Glomerular endothelial cell (primary cell): ENCODE data around the gene EVI5L. TPM values are rescaled to one million over a fixed set of nuclear protein-coding genes. Genes with fewer than 3 reads are reported as not detected.
"Not testable (repeated sequence)": the region's sequence is repeated elsewhere in the genome, so short reads cannot be mapped to it uniquely, and the experiment has no call there.

ENCODE experiments used
- DNase-seq: peaks from one replicate; pipeline ENCODE4 v3.0.0-alpha.2; 2011; ENCODE audit warnings: low read depth, low spot score; ENCODE audit errors: extremely low read depth
- total RNA-seq: library from RNA; depleted of rRNA; stranded (reverse); fragments of >200 nt; gene quantifications from 2 replicates; pipeline ENCODE4 v1.2.3, GENCODE V29; 2015

Gene EVI5L
- total RNA-seq, 1 donor from 2014 or later: 32.1 TPM

DNA sequence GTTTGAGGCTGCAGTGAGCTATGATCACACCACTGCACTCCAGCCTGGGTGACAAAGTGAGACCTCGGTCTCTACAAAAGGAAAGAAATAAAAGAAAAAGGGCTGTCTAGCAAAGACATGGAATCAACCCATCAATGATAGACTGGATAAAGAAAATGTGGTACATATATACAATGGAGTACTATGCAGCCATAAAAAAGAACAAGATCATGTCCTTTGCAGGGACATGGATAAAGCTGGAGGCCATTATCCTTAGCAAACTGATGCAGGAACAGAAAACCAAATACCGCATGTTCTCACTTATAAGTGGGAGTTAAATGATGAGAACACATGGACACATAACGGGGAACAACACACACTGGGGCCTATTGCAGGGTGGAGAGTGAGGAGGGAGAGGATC, 14.0 kb upstream of the EVI5L start:
- DNase-seq: not testable (repeated sequence)

DNA sequence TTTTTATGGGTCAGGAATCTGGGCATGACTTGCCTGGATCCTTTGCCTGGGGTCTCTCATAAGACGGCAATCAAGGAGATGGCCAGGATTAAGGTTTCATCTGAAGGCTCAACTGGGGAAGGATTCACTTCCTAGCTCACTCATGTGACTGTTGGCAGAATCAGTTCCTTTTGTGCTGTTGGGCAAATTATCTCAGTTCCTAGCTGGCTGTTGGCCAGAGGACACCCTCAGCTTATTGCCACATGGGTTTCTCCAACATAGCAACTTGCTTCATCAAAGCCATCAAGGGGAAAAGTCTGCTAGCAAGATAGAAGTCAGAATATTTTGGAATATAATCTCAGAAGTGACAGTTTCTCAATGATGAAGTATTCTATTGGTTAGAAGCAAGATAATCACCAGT, 12.2 kb upstream of the EVI5L start:
- DNase-seq: no peak

DNA sequence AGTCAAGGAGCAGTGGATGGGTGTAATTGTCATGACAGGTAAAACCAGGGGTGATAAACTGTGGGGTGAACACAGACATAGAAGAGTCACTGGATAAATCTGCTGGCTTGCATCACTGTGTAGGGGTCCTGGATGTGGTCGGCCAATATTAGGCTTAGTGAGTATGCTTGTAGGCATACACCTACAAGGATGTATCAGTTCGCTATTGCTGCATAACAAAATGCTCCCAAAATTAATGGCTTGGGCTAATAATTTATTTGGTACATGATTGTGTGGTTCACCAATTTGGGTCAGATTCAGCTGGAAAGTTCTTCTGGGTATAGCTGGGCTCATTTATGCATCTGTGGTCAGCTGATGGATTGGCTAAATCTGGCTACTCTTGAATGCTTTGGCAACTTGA, 11.2 kb upstream of the EVI5L start:
- no peak for DNase-seq

DNA sequence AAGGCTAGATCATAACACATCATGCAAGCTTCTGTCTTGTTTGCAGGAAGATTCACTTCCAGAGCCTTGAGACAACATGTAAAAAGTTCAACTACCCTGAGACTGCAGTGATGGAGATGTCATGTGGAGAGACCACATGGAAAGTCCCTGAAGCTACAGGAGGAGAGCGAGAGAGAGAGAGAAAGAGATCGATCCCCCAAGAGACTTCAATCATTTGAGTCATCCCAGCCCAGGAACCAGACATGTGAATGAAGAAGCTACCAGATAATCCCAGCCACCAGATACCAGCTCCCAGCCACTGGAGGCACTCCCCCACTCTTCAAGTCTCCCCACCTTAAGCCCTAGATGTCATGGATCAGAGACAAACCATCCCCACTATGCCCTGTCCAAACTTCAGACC, 10.7 kb upstream of the EVI5L start:
- DNase-seq: no peak

DNA sequence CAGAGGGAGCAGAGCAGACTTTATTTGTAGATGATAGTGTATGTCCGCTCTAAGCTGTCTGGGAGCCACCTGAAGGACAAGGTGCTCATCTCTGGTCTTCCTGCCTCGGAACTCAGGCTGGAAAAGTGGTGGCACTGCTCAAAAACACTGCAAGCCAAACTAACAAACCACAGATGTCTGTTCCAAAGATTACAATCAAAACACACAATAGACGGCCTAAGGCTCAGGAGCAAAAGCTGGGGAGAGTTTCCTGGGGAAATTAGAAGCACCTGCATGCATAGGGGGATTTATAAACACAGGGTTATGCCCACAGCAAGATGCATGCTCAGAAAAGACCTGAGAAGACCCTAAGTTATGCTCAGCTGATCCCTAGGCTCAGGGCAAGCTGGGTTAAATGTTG, 9.4 kb upstream of the EVI5L start:
- DNase-seq: no peak

DNA sequence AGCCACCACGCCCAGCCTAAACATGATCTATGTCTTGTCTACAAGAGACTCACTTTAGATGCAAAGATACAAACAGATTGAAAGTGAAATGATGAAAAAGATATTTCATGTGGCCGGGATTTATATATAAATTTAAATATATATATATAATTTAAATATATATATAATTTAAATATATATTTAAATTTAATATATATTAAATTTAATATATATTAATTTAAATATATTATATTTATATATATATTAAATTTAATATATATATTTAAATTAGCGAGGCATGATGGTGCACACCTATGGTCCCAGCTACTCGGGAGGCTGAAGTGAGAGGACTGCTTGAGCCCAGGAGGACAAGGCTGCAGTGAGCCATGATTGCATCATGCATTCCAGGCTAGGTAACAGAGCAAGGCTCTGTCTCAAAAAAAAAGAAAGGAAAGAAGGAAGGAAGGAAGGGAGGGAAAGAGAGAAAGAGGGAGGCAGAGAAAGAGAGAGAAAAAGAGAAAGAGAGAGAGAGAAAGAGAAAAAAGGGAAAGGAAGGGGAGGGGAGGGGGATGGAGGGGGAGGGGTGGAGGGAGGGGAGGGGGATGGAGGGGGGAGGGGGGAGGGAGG, 7.0 kb upstream of the EVI5L start:
- no peak for DNase-seq

DNA sequence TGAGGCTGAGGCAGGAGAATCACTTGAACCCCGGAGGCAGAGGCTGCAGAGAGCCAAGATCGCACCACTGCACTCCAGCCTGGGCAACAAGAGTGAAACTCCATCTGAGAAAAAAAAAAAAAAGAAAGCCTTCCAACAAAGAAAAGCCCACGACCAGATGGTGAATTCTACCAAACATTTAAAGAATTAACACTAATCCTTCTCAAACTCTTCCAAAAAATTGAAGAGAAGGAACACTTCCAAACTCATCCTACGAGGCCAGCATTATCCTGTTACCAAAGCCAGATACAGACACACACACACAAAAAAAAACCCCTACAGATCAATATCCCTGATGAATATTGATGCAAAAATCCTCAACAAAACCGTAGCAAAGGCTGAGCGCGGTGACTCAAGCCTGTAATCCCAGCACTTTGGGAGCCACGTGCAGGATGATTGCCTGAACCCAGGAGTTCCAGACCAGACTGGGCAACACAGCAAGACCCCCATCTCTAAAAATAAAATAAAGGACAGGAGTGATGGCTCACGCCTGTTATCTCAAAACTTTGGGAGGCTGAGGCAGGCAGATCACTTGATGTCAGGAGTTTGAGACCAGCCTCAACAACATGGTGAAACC, 6.2 kb upstream of the EVI5L start:
- no peak for DNase-seq

DNA sequence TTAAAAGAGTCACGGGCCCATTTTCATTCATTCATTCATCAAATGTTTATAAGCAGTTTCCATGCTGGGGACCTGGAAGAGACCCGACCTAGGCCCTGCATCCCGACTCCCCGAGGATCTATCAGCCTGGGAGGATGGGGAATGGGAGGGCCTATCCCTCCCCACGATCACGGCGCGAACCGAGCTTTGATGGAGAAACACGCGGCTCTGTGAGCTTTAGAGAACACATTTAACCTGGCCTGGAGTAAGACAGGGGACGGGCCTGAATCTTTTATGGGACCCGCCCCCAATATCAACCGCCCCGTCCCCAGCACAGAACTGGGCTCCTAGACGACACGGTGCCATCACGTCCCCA, 875 bp upstream of the EVI5L start:
- no peak for DNase-seq

DNA sequence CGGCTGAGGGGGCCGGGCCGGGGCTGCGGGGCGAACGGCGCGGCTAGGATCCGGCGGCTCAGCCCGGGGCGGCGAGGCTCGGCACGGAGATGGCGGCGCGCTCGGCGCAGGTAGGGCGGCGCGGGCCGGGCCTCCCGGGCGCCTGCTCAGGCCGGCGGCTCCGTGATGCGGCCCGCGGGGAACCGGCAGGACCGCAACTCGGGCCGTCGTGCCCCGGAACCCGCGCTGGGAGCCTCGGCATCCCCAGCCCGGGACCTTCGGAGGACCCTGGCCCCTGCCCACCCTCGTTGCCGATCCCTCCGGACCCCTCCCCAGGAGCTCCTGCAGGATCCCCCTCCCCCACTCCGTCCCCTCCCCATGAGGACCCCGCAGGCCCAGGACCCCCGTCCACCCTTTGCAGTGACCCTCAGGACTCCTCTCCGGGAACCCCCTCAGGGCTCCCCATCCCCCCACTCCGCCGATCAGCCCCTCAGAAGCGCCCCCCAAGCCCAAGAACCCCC, 304 bp downstream of the EVI5L start:
- no peak for DNase-seq

DNA sequence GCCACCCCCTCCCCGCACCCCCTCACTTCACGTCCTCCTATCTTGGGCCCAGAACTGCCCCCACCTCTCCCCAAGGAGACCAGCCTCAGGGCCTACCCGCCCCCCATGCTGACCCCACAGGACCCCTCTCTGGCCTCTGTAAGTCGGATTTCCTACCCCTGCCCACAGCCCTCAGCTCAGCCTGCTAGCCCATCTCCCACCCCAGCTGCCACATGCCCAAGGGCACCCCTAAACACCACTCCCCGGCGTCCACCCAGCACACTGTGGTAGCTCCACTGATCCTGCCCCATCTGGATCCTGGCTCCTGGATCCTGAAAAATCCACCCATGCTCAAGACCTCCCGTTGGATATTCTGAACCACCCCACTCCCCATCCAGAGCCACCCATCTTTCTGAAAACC, 805 bp downstream of the EVI5L start:
- no peak for DNase-seq

DNA sequence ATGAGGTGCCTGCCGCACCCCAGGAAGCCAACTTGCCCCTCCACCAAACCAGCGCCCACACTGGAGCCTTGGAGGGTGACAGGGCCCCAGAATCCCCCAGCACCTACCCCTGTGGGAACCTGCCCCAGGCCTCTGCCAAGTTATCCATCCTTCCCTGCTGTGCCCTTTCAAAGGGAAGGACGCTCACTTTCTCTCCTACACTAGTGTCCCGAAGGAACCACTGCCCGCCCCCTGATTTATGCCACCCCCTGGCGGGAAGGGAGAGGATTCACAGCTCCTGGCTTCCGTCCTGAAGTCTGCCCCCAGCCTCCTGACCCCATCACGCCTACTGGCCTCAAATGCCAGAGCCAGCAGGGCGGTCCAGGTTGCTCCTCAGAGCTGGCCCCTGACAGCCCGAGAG, 1.4 kb downstream of the EVI5L start:
- DNase-seq: no peak

DNA sequence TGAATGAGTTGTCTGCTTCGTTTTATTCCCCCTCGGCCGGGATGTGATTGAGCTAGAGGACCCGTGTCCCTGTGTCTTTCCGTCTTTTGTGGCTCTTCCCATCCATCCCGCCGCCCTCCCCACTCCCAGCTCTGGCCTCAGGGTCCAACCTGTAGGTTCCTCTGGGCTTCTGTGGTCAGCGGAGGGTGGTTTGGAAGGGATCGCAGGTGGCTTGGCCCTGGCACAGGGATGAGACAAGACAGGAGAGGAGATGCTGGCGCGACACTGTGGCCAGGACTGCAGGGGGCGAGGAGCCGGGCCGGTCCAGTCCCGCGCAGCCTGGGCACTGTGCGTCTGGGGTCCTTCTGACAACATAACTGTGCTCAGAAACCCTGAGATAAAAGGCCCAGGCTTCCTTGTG, 2.0 kb downstream of the EVI5L start:
- DNase-seq: no peak

DNA sequence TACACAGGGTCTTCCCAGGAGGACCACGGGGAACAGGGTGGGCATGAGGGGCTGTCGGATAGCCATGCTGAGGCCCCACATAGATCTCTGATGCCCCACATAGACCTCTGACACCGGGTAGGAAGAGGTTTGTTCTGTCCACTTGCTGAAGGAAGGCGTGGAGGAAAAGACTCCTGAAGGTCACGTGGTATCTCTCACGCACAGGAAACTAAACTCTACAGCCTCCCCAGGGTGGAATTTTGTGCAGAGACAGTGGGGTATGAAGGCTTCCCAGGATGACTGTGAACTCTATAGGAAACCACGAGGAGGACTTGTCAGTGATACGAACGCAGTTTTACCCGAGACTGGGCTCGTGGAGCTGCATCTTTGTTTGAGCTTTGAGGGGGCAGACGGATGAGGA, 2.8 kb downstream of the EVI5L start:
- DNase-seq: no peak

DNA sequence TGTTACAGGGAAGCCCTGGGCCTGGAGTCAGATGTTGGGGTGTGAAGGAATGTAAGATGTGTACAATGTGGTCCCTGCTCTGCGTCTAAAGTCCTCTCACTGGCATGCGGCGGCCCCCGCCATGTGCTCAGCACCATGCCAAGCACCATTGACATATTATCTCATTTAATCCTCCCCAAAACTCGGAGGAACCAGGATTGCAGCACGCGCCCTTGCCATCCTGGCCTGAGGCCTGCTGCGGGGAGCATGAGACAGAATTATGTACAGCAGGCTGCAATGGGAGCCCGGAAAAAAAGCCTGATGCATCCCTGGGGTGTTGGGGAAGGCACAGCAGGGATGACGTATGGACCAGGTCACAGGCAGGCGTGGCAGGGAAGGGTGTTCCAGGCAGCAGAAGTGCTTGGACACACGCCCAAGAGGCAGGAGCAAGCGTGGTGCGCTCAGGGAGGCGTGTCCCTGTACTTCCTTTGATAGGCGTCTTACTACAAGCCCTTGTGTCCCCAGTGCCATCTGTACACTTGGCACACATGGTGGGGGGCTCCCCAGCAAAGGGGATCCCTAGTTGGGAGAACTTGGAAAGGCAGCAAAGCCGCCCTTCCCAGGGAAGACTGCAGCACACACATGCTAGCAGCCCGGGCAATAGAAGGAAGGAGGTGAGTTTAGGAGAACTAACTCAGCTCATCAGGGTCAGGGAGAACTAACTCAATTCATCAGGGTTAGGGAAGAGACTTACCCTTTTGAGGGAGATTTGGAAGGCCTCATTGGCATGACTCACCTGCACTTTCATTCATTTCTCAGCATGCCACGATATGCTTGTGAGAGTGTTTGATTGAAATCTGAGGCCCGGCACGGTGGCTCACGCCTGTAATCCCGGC, 3.4 kb downstream of the EVI5L start:
- no peak for DNase-seq

DNA sequence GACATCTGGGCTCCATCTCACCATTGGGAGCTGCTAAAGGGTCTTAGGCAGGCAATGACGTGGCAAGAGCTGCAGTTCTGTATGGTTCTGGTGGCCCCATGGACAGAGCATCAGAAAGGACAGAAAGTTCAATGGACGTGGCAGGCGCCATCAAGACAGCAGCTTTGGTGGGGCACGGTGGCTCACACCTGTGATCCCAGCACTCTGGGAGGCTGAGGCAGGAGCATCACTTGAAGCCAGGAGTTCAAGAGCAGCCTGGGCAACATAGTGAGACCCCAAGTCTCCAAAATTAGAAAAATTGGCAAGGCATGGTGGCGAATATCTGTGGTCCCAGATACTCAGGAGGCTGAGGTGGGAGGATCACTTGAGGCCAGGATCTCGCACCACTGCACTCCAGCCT, 9.5 kb downstream of the EVI5L start:
- DNase-seq: no peak

DNA sequence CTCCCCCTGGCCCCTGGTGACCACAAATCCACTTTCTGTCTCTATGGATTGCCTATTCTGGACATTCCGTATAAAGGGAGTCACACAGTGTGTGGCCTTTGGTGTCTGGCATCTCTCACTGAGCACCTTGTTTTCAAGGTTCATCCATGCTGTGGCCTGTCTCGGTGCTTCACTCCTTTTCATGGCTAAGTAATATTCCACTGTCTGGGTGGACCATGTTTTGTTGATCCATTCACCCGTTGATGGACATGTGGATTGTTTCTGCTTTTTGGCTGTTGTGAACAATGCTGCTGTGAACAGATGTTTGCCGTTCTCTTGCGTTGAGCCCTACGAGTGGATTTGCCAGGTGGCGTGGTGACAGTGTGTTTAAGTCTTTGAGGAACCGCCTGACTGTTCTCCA, 10.6 kb downstream of the EVI5L start:
- no peak for DNase-seq

DNA sequence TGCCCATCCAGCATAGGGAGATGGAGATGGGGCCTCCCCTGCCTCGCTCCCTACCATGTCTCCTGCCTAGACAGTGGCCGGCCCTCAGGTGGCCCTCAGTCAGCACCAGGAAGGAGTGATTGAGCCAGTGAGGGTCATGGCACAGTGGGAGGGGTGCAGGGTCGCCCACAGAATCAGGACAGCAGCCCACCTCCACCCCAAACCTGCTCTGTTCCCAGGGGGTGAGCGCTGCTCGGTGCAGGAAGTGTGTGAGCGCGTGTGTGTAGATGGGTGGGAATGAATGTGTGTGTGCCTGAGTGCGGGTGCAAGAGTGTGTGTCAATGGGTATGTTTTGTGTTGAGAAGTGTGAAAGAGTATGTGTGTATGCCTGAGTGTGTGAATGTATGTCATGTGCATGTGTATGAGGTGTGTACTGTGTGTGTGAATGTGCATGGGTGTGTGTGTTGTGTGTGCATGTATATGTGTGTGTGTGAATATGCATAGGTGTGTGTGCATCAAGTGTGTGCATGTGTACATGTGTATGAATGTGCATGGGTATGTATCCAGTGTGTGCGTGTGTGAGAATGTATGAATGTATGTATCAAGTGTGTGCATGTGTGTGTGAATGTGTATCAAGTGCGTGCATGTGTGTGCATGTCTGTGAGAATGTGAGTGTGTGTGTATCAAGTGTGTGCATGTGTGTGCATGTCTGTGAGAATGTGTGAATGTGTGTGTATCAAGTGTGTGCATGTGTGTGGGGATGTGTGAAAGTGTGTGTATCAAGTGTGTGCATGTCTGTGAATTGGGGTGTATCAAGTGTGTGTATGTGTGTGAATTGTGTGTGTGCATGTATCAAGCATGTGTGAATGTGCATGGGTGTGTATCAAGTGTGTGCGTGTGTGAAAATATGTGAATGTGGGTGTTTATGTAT, 12.0 kb downstream of the EVI5L start:
- no peak for DNase-seq

DNA sequence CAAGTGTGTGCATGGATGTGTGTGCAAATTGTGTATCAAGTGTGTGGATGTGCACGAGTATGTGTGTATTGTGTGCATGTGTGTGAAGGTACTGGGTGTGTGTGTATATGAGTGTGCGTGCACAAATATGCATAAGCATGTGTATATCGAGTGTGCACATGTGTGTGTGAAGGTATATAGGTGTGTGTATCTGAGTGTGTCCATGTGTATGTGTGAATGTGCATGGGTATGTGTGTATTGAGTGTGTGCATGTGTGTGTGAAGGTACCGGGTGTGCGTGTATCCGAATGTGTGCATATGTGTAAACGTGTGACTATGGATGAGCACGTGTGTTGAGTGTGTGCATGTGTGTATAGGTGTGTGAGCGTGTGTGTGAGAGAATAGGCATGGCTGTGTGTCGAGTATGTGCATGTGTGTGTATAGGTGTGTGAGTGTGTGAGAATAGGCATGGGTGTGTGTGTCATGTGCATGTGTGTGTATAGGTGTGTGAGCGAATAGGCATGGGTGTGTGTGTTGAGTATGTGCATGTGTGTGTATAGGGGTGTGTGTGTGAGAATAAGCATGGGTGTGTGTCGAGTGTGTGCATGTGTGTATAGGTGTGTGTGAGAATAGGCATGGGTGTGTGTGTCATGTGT, 12.8 kb downstream of the EVI5L start:
- DNase-seq: no peak

DNA sequence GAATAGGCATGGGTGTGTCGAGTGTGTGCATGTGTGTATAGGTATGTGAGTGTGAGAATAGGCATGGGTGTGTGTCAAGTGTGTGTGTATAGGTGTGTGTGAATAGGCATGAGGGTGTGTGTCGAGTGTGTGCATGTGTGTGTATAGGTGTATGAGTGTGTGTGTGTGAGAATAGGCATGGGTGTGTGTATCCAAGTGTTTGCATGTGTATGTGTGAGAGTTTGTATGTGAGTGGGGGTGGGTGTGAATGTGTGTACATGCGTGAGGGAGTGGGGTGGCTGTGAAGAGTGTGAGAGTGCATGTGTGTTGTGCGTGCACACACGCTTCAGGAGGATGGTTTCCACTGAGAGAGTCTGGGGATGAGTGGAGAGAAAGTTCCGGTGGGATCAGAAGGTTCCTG, 13.5 kb downstream of the EVI5L start:
- DNase-seq: no peak

DNA sequence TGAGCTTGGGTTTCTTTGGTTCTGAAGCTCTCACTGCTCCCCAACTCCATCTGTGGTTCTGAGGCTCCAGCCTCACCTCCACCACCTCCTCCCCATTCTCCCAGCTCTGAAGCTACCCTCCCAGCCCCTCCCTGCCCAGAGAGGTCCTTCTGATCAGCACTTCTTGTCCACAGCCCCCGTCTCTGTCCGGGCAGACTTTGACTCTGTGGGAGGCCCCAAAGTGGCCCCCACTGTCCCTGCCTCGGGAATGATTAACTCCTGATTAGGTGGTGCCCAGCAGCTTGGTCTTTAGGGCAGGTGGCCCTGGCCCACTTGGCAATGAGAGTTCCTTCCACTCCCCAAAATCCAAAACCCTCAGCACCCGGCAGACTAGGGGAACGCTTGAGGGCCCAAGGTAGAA, 14.4 kb downstream of the EVI5L start:
- no peak for DNase-seq

DNA sequence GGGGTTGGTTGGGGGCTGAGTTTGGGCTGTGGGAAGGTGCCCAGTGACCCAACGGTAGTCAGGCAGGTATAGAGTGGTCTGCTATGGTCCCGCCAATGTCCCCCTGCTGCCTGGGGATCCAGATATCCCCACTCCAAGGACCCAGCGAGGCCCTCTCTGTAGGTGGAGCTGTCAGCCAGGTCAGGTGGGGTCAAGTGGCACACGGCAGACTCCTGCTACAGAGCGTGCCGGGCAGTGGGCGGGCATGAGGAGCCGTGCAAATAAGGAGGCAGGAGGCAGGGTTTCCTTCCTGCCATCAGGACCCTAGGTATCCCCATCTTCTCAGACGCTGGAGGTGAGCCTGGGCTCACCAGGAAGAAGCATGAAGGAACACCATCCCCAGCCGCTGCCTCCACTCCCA, 14.9 kb downstream of the EVI5L start:
- no peak for DNase-seq
